Measurements from ENCODE around the gene DOK3.

- TF ChIP-seq CTCF (IDR thresholded peaks at IDR 0.05 in 8 of 11, conservative IDR thresholded peaks at IDR 0.05 in 3 of 11) (no peak), POLR2A (IDR thresholded peaks at IDR 0.05) (no peak)
Observed at GRCh38 chr5:177478711-177479646, 30.6 kb downstream of the DOK3 start.
